ENCODE results near the gene MRRF.

MRRF gene

GRCh38 chr9:122380293-122380692 lies 115.6 kb downstream of the MRRF start:
- no peak for DNase-seq (ENCODE audit: low read depth, low spot score)

Data from smooth muscle cell of the brain vasculature (primary cell).